ENCODE data around the gene CUL7. TPM values are rescaled to one million over a fixed set of nuclear protein-coding genes. Genes with fewer than 3 reads are reported as not detected.

The CUL7 gene
- total and polyA plus RNA-seq, 9 of the 15 experiments (the other 6 are each of a cell fraction or from before 2014, with no cell fraction given), result 0.44 to 20.1 (median 8.6) TPM

- peak; percentile 67 to 87 (median 75) for DNase-seq (ENCODE audit: extremely low read depth in 1 of 4, low spot score in 3 of 4)
- TSS peak; percentile 82 for BruUV-seq (replicated peaks)
- TF ChIP-seq, protein P1, sequence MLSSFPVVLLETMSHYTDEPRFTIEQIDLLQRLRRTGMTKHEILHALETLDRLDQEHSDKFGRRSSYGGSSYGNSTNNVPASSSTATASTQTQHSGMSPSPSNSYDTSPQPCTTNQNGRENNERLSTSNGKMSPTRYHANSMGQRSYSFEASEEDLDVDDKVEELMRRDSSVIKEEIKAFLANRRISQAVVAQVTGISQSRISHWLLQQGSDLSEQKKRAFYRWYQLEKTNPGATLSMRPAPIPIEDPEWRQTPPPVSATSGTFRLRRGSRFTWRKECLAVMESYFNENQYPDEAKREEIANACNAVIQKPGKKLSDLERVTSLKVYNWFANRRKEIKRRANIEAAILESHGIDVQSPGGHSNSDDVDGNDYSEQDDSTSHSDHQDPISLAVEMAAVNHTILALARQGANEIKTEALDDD (IDR thresholded peaks at IDR 0.05), result peak; percentile 55
- TF ChIP-seq KDM5B (IDR thresholded peaks at IDR 0.05; ENCODE audit: insufficient replicate concordance, low read depth, low read length), result peak; percentile 25
- TF ChIP-seq E2F1 (CRISPR knock-in tag; IDR thresholded peaks at IDR 0.05), result no peak
- TF ChIP-seq L3MBTL2 (IDR thresholded peaks at IDR 0.05), result peak; percentile 76
- 0 out of 2 replicates have a peak, but pooled peaks have one; percentile 32 for TF ChIP-seq RBFOX2 (IDR thresholded peaks at IDR 0.05; ENCODE audit: low read depth, low read length)
- TF ChIP-seq ZBTB1 (CRISPR knock-in tag; IDR thresholded peaks at IDR 0.05; ENCODE audit: borderline replicate concordance, low read depth), result no peak
- TF ChIP-seq POLR2H (tag; IDR thresholded peaks at IDR 0.05; ENCODE audit: low read depth), result peak; percentile 70; the same call in 1 of the 2 replicates
- TF ChIP-seq ZBTB5 (IDR thresholded peaks at IDR 0.05), result peak; percentile 90
- peak; percentile 45 for TF ChIP-seq TBP (optimal IDR thresholded peaks at IDR 0.05; ENCODE audit: low read depth, low read length)
- no peak for TF ChIP-seq SRSF9 (IDR thresholded peaks at IDR 0.05; ENCODE audit: borderline replicate concordance, low read depth, low read length)
- 0 out of 2 replicates have a peak, but pooled peaks have one; percentile 33 for TF ChIP-seq SP1 (CRISPR knock-in tag; IDR thresholded peaks at IDR 0.05)
- TF ChIP-seq E2F6 (IDR thresholded peaks at IDR 0.05; ENCODE audit: borderline replicate concordance in 1 of 2, extremely low read depth in 1 of 2, insufficient read depth in 1 of 2, insufficient read length in 1 of 2, low read depth in 1 of 2, low read length in 1 of 2, poor library complexity in 1 of 2, severe bottlenecking in 1 of 2), result peak in 1 of 2 experiments; percentile 14
- peak; percentile 60 to 71 for TF ChIP-seq NRF1 (conservative IDR thresholded peaks at IDR 0.05 in 1 of 2, IDR thresholded peaks at IDR 0.05 in 1 of 2)
- TF ChIP-seq HMG20A (CRISPR knock-in tag; conservative IDR thresholded peaks at IDR 0.05), result no peak
Observed at GRCh38 chr6:43093436-43094289, 40.0 kb upstream of the CUL7 start.

More at GRCh38 chr6:43093436-43094289, 40.0 kb upstream of the CUL7 start:
- Histone ChIP-seq H3K9ac (ENCODE audit: insufficient read depth in 1 of 2, low read depth in 2 of 2, low read length in 2 of 2) (peak overlapping the region; percentile 55 to 61; a peak in 3 of 4 replicates), H3K36me3 (ENCODE audit: control insufficient read depth, insufficient read depth, low read length) (no peaks in the 10 kb centered on the region), H3K4me3 (peak overlapping the region; percentile 8; the same call in 1 of the 2 replicates), H4K20me1 (replicated peaks; ENCODE audit: control insufficient read depth, insufficient read depth, low read length) (no peaks in the 10 kb centered on the region), H3K9me1 (ENCODE audit: control insufficient read depth, insufficient read depth, low read length) (no peaks in the 10 kb centered on the region), H3K79me2 (ENCODE audit: control insufficient read depth, insufficient read depth, low read length) (no peaks in the 10 kb centered on the region), H3K4me1 (replicated peaks in 1 of 2; ENCODE audit: control insufficient read depth in 2 of 2, insufficient read depth in 2 of 2, low read length in 2 of 2) (peaks cover 22 to 27% of the 10 kb centered on the region in 2 experiments), H3K27ac (ENCODE audit: extremely low read depth, low read depth, low read length) (0 out of 3 replicates have a peak overlapping the region, but pooled peaks have one; percentile 13), H2AFZ (ENCODE audit: low read depth, low read length) (peak overlapping the region; percentile 90), H3K27me3 (ENCODE audit: control insufficient read depth in 2 of 2, insufficient read depth in 2 of 2, low read length in 2 of 2) (no peaks in the 10 kb centered on the region), H3K4me2 (ENCODE audit: insufficient read depth, low read length) (peak overlapping the region; percentile 71), H3K9me3 (replicated peaks; ENCODE audit: control insufficient read depth, insufficient read depth, low read depth, low read length) (no peaks in the 10 kb centered on the region)
- FAIRE-seq, result peak; percentile 97
- in situ Hi-C loops (cut with MboI), result no loop called here
- POLR2A ChIA-PET, result interaction anchor here (0.6 to 1.2 kb wide), 4 partner anchors 11 to 50 kb away, joined by 3 to 5 read pairs (median 4); partner anchors contain the start of gene CUL7
- CTCF ChIA-PET (ENCODE audit: low intra/inter-chr PET ratio), result interaction anchor here (0.6 kb wide), 1 partner anchor 1205 kb away, joined by 5 read pairs; no protein-coding TSS in a partner anchor
- WGBS (ENCODE audit: insufficient coverage, low coverage, missing lambda C conversion rate), result 26% methylated on average over 9 of the region's 9 CpGs
- intact Hi-C loops (cut with micrococcal nuclease), result no loop called here
- peak; percentile 92 for ATAC-seq
